ENCODE data around the gene PCIF1.

Gene PCIF1

GRCh38 chr20:45911486-45912343, 22.8 kb upstream of the PCIF1 start, which contains the start of gene PLTP:
TSS of gene PLTP (minus strand) at chr20:45912155. CDS start at chr20:45911452, 703 bp downstream.
- no peak for TF ChIP-seq CTCF (conservative IDR thresholded peaks at IDR 0.05; ENCODE audit: low read depth, low read length)
- DNase-seq (ENCODE audit: low read depth): peak; percentile 82
- peak within 1 kb of the TSS; percentile 80 for H3K4me3 ChIP-seq (ENCODE audit: low read depth, low read length)

GRCh38 chr20:45912344-45912682, 22.2 kb upstream of the PCIF1 start:
- H3K4me3 ChIP-seq (ENCODE audit: low read depth, low read length): peak overlapping the region; percentile 80
- DNase-seq (ENCODE audit: low read depth): no peak
- TF ChIP-seq CTCF (conservative IDR thresholded peaks at IDR 0.05; ENCODE audit: low read depth, low read length): no peak

GRCh38 chr20:45913116-45913515, 21.4 kb upstream of the PCIF1 start:
- TF ChIP-seq CTCF (conservative IDR thresholded peaks at IDR 0.05; ENCODE audit: low read depth, low read length): no peak
- no peak for DNase-seq (ENCODE audit: low read depth)

GRCh38 chr20:45917790-45918141, 16.7 kb upstream of the PCIF1 start:
- TF ChIP-seq CTCF (conservative IDR thresholded peaks at IDR 0.05; ENCODE audit: low read depth, low read length): no peak
- no peak overlapping the region for H3K4me3 ChIP-seq (ENCODE audit: low read depth, low read length)
- DNase-seq (ENCODE audit: low read depth): peak; percentile 60

More at GRCh38 chr20:45913116-45913515, 21.4 kb upstream of the PCIF1 start:
- H3K4me3 ChIP-seq (ENCODE audit: low read depth, low read length): no peak overlapping the region

- no peak for TF ChIP-seq CTCF (conservative IDR thresholded peaks at IDR 0.05; ENCODE audit: low read depth, low read length)
- H3K4me3 ChIP-seq (ENCODE audit: low read depth, low read length): no peak overlapping the region
- peak; percentile 91 for DNase-seq (ENCODE audit: low read depth)
Observed at GRCh38 chr20:45918182-45918737, 16.2 kb upstream of the PCIF1 start.

GRCh38 chr20:45918779-45919537, 15.5 kb upstream of the PCIF1 start:
- DNase-seq (ENCODE audit: low read depth): peak; percentile 47
- H3K4me3 ChIP-seq (ENCODE audit: low read depth, low read length): no peak overlapping the region
- no peak for TF ChIP-seq CTCF (conservative IDR thresholded peaks at IDR 0.05; ENCODE audit: low read depth, low read length)
